ENCODE results near the gene AGBL1.
"Not testable (repeated sequence)": the region's sequence is repeated elsewhere in the genome, so short reads cannot be mapped to it uniquely, and the experiment has no call there.

The AGBL1 gene

GRCh38 chr15:86870846-86871245, 791.2 kb downstream of the AGBL1 start:
- DNase-seq (ENCODE audit: low read depth in 2 of 2): no peak

GRCh38 chr15:86871964-86872363, 792.3 kb downstream of the AGBL1 start:
- DNase-seq (ENCODE audit: low read depth in 2 of 2): no peak

- DNase-seq (ENCODE audit: low read depth in 2 of 2): no peak
Measured at GRCh38 chr15:86872782-86873181, 793.1 kb downstream of the AGBL1 start.

GRCh38 chr15:86875067-86875466, 795.4 kb downstream of the AGBL1 start:
- DNase-seq (ENCODE audit: low read depth in 2 of 2): no peak

GRCh38 chr15:86876387-86876944, 796.8 kb downstream of the AGBL1 start:
- no peak for DNase-seq (ENCODE audit: low read depth in 2 of 2)

GRCh38 chr15:86877171-86877631, 797.5 kb downstream of the AGBL1 start:
- DNase-seq (ENCODE audit: low read depth in 2 of 2): no peak

- DNase-seq (ENCODE audit: low read depth in 2 of 2): not testable (repeated sequence)
Measured at GRCh38 chr15:86878844-86879243, 799.2 kb downstream of the AGBL1 start.

GRCh38 chr15:86879250-86880229, 799.9 kb downstream of the AGBL1 start:
- no peak for DNase-seq (ENCODE audit: low read depth in 2 of 2)

- DNase-seq (ENCODE audit: low read depth in 2 of 2): no peak
Measured at GRCh38 chr15:86885616-86886015, 805.9 kb downstream of the AGBL1 start.

- DNase-seq (ENCODE audit: low read depth in 2 of 2): no peak
Measured at GRCh38 chr15:86892774-86893449, 813.2 kb downstream of the AGBL1 start.

- DNase-seq (ENCODE audit: low read depth in 2 of 2): no peak
Measured at GRCh38 chr15:86894269-86894668, 814.6 kb downstream of the AGBL1 start.

- no peak for DNase-seq (ENCODE audit: low read depth in 2 of 2)
Measured at GRCh38 chr15:86903642-86904421, 824.2 kb downstream of the AGBL1 start.

GRCh38 chr15:86905625-86906256, 826.1 kb downstream of the AGBL1 start:
- no peak for DNase-seq (ENCODE audit: low read depth in 2 of 2)

GRCh38 chr15:86906376-86906775, 826.7 kb downstream of the AGBL1 start:
- no peak for DNase-seq (ENCODE audit: low read depth in 2 of 2)

- no peak for DNase-seq (ENCODE audit: low read depth in 2 of 2)
Measured at GRCh38 chr15:86911022-86911421, 831.4 kb downstream of the AGBL1 start.

GRCh38 chr15:86912661-86913060, 833.0 kb downstream of the AGBL1 start:
- no peak for DNase-seq (ENCODE audit: low read depth in 2 of 2)

- DNase-seq (ENCODE audit: low read depth in 2 of 2): no peak
Measured at GRCh38 chr15:86915811-86916331, 836.2 kb downstream of the AGBL1 start.

- no peak for DNase-seq (ENCODE audit: low read depth in 2 of 2)
Measured at GRCh38 chr15:86916671-86917360, 837.1 kb downstream of the AGBL1 start.

GRCh38 chr15:86917361-86917671, 837.6 kb downstream of the AGBL1 start:
- no peak for DNase-seq (ENCODE audit: low read depth in 2 of 2)

GRCh38 chr15:86919581-86919980, 839.9 kb downstream of the AGBL1 start:
- DNase-seq (ENCODE audit: low read depth in 2 of 2): no peak

- no peak for DNase-seq (ENCODE audit: low read depth in 2 of 2)
Measured at GRCh38 chr15:86929461-86929860, 849.8 kb downstream of the AGBL1 start.

All from stimulated activated CD8-positive, alpha-beta memory T cell treated with anti-CD3 and anti-CD28 coated beads, Interleukin-15, amount 100 ng/mL, for 4 hours (primary cell).